ENCODE results near the gene PIGW. TPM values are rescaled to one million over a fixed set of nuclear protein-coding genes. Genes with fewer than 3 reads are reported as not detected.

Gene PIGW
- total RNA-seq, 1 donor from 2014 or later = 3.3 TPM

GRCh38 chr17:36494674-36495073 is 40.1 kb upstream of the PIGW start:
- peaks cover 78% of the 10 kb centered on the region for H3K36me3 ChIP-seq
- no peak for DNase-seq
- H3K4me3 ChIP-seq = no peak overlapping the region
- H3K27me3 ChIP-seq (ENCODE audit: low read depth) = no peaks in the 10 kb centered on the region
- peaks cover 14% of the 10 kb centered on the region for H3K4me1 ChIP-seq
- intact Hi-C loops (cut with micrococcal nuclease) = no loop called here
- no peak overlapping the region for H3K27ac ChIP-seq (replicated peaks)
- H3K9me3 ChIP-seq (replicated peaks) = no peaks in the 10 kb centered on the region
- no peak for TF ChIP-seq CTCF (IDR thresholded peaks at IDR 0.05; ENCODE audit: borderline replicate concordance)

GRCh38 chr17:36495076-36495578 is 39.7 kb upstream of the PIGW start:
- H3K4me1 ChIP-seq = peaks cover 14% of the 10 kb centered on the region
- no peaks in the 10 kb centered on the region for H3K27me3 ChIP-seq (ENCODE audit: low read depth)
- H3K9me3 ChIP-seq (replicated peaks) = no peaks in the 10 kb centered on the region
- intact Hi-C loops (cut with micrococcal nuclease) = no loop called here
- no peak overlapping the region for H3K4me3 ChIP-seq
- TF ChIP-seq CTCF (IDR thresholded peaks at IDR 0.05; ENCODE audit: borderline replicate concordance) = no peak
- peaks cover 75% of the 10 kb centered on the region for H3K36me3 ChIP-seq
- DNase-seq = no peak
- no peak overlapping the region for H3K27ac ChIP-seq (replicated peaks)

GRCh38 chr17:36496018-36496789 is 38.6 kb upstream of the PIGW start:
- intact Hi-C loops (cut with micrococcal nuclease) = no loop called here
- H3K27me3 ChIP-seq (ENCODE audit: low read depth) = no peaks in the 10 kb centered on the region
- TF ChIP-seq CTCF (IDR thresholded peaks at IDR 0.05; ENCODE audit: borderline replicate concordance) = no peak
- H3K4me1 ChIP-seq = peaks cover 14% of the 10 kb centered on the region
- no peak overlapping the region for H3K27ac ChIP-seq (replicated peaks)
- no peak overlapping the region for H3K4me3 ChIP-seq
- H3K36me3 ChIP-seq = peaks cover 78% of the 10 kb centered on the region
- no peak for DNase-seq
- no peaks in the 10 kb centered on the region for H3K9me3 ChIP-seq (replicated peaks)

GRCh38 chr17:36498155-36498554 is 36.6 kb upstream of the PIGW start:
- Histone ChIP-seq H3K27ac (replicated peaks) (no peak overlapping the region), H3K4me1 (peaks cover 18% of the 10 kb centered on the region), H3K9me3 (replicated peaks) (no peaks in the 10 kb centered on the region), H3K36me3 (peaks cover 78% of the 10 kb centered on the region), H3K4me3 (no peak overlapping the region), H3K27me3 (ENCODE audit: low read depth) (no peaks in the 10 kb centered on the region)
- TF ChIP-seq CTCF (IDR thresholded peaks at IDR 0.05; ENCODE audit: borderline replicate concordance) = no peak
- DNase-seq = no peak
- intact Hi-C loops (cut with micrococcal nuclease) = no loop called here

- intact Hi-C loops (cut with micrococcal nuclease) = no loop called here
- Histone ChIP-seq H3K9me3 (replicated peaks) (no peaks in the 10 kb centered on the region), H3K27me3 (ENCODE audit: low read depth) (no peaks in the 10 kb centered on the region), H3K27ac (replicated peaks) (no peak overlapping the region), H3K36me3 (peaks cover 78% of the 10 kb centered on the region), H3K4me1 (peaks cover 23% of the 10 kb centered on the region), H3K4me3 (no peak overlapping the region)
- TF ChIP-seq CTCF (IDR thresholded peaks at IDR 0.05; ENCODE audit: borderline replicate concordance) = no peak
- DNase-seq = no peak
Measured at GRCh38 chr17:36498560-36499300, 36.1 kb upstream of the PIGW start.
